HG02852 (cell line): ENCODE data around the gene MACROD2.

ENCODE experiments used
- ATAC-seq: cut with Tn5 transposase; IDR thresholded peaks from one replicate; pipeline ENCODE4 v1.9.1; 2021; ENCODE audit warnings: mild to moderate bottlenecking, moderate library complexity; ENCODE audit not compliant: unreplicated experiment

MACROD2 gene

DNA sequence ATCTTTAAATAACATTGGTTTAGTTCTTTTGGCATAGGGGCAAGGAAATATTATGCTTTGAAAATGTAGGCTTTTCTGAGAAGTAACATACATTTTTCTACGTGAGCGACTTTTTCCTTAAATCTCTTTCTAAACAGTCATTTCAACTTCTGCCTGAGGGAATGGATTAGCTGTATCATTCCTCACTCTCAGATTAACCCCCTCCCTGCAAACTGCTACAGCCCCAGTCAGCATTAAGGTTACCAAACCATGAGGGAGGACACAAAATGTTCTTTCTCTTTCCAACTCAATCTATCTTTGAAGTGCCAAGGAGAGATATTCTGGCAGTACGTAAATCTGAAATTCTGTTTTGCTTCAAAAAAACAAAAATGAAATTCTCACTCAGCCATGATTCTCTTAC lies 573.4 kb downstream of the MACROD2 start:
- ATAC-seq = no peak

DNA sequence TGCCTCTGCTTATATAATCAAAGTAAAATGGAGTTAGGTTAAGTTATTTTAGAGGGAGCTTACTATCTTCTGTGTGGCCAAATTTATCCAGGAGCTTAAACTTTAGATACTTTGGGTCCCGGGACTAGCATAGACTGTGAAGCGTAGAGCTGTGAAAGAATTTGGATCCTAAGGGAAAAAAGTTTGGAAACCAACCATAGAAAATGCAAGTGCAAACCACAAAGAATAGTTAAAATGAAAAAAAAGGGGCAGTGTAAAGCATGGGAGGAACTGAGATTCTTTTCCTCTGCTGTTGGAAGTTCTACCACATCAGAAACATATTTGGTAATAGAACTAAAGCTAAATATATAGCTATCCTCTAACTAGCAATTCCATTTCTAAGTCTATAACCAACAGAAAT lies 574.3 kb downstream of the MACROD2 start:
- no peak for ATAC-seq

DNA sequence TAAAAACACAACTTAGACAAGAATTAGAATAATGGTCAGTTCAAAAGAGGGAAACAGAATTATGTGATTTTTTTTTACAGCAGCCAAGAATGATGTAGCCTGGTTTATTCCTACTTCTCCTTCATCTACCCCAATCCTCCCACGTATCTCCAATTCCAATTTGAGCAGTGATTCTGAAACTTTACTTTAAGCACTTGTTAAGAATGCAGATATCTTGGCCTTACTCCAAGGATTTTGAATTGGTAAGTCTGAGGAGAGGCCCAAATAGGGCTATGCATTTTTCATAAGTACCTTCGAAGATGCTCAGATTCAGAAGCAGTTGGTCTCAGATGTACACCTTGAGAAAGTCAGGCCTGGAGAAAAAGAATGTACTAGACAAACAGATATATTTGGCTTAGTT lies 575.5 kb downstream of the MACROD2 start:
- no peak for ATAC-seq

DNA sequence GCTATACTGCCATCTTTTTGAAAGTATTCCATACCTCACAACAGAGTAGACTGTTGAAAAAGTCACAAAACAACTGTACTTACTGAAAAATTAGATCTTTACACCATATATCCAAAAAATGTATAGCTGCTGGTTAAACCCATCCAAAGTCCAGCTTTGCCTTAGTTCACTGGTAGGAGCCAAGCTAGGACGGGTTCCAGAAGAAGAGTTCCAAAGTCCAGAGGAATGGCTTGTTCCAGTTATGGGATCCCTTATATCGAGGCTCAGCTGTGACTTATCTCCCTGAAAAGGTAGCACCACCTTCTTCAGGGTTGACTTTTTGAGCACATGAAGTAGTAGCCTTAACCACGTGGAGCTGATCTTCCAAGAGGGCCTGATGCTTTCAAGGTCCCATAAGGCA lies 578.4 kb downstream of the MACROD2 start:
- ATAC-seq = no peak

DNA sequence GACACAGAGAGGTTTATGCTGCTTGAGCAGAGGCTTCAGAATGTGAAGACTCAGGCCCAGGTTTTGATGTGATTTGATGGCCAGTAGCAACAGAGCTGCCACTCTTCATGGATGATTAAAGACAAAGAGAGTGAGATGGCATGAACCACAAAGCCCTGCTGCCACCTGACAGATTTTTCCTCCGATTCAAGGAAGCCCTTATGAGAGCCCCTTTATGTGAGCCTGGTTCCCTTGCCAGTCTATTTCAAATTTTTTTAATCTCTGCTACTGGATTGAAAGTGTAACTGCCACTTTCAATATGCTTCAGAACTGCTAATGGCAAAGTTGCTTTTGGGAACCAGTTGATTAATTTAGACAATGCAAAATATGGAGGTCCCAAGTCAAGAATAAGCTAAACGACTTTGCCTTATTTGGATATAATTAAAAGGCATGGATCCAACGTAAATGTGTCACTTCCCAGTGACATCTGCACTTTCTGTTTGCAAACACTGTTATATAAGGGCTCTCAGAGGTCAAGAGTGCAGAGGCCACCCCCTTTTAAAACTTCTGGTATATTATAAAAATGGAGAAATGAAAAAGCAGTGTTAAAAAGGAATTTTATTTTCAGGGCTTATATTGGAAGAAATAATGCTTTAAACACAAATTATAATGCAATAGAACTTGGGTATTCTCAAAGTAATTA lies 581.0 kb downstream of the MACROD2 start:
- no peak for ATAC-seq

DNA sequence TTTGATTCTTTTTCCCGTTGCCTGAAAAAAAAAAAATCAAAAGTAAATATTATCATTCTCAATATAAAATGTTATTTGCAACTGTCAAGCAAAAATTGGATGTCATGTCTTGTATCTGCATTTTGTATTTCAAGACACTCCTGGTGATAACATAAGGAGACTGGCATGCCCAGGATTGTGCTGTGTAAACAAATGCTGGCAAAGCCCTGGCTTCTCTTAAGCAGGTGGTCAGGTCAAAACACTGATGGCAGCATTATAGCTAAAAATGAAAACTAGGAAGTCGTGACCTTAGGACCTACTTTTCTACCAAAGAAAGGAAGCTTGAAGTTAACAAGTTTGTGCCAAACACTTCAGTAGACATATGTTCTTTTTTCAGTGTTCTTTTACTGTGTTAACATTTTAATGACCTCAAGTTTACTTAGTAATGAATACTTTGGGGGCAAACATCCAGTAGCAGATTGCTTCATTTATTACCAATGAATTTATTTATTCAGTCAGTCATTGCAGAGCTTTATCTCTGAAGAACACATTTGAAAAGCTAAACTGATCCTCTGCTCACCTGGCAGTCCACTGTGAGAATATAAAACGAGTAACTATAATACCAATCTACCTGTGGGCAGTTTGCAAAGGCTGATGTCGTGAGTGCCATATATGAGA lies 585.2 kb downstream of the MACROD2 start:
- no peak for ATAC-seq

DNA sequence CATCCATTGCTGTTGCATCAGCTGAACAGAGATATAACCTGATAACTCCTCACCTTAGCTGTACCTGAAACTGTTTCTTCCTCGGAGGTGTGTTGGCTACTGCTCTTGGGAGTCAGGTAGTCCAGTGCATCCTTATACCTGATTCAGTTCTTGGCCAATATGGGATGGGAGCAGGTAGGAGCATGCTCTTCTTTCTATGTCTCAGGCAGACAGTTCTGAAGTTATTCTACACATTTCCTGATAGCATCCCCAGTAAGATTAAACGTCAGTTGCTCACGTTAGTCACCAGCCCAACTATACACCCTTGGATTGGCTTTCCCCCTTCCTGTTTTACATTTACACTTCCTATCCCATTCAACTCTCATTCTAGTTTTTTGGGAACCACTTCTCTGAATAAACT lies 586.4 kb downstream of the MACROD2 start:
- ATAC-seq = no peak

DNA sequence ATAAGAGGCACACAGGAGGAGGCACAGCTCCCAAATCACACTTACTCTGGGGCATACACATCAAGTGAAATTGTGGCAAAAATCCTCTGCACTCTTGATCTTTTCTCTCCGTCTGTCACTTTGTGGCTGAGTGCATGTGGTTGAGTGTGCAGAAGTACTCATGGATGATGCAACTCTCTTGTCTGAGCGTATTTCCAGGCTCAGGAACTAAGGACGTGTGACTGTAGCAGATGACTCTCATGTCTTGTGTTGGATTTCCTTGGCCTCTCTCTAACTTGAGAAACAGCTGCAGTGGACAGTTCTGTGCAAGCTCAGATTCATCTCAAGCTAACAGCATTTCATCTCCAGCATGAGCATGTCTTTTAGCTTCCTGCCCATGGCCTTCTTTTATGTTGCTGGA lies 587.5 kb downstream of the MACROD2 start:
- ATAC-seq = no peak

DNA sequence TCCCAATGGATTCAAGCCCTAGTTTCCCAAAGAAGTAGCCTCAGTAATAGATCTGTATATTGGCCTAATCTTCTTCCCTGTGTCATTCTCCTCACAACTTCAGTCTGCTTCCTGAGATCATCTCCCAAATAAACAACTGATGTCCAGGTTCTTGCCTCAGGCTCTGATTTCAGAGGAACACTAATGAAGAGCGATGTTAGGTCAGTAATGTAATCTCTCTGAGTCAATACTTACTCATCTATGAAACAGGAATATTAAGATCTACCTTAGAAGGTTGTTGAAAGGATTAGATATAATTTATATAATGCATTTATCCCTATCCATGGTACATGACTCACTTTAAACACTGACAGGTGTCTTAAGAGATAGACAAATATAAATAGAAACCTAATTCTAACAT lies 588.1 kb downstream of the MACROD2 start:
- no peak for ATAC-seq

DNA sequence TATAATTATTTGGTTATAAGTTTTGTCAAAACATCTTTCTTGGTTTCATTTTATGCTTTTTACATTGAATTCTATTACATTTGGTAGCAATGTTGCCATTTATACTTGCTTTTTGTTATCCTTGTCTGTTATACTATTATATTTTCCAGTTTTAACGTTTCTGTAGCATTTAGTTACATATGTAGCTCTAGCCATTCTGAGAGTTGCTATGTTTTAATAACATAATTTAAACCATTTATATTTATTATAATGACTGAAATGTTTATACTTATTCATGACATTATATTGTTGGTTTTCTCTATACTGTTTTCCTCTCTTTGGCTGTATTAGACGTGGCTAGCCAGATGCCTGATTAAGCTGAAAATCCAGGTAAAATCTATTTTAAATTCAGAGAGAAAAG lies 594.1 kb downstream of the MACROD2 start:
- ATAC-seq = no peak

DNA sequence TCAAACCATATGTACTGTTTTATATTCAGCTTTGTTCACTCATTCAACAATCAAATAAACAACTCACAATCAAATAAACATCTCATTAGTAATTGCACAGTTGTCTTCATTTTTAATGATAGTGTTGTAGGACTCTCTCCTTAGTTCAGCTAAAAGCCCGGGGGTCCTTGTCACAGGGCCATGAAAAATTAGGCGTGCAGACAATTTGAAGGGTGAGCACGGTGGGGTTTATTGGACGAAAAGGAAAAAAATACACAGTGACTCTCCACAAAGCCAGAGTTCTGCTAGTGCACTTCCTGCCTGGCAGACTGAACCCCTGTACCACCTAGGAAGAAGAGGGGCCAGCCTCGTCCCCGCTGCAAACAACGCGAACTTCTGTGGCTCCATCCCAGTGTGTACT lies 599.7 kb downstream of the MACROD2 start:
- no peak for ATAC-seq

DNA sequence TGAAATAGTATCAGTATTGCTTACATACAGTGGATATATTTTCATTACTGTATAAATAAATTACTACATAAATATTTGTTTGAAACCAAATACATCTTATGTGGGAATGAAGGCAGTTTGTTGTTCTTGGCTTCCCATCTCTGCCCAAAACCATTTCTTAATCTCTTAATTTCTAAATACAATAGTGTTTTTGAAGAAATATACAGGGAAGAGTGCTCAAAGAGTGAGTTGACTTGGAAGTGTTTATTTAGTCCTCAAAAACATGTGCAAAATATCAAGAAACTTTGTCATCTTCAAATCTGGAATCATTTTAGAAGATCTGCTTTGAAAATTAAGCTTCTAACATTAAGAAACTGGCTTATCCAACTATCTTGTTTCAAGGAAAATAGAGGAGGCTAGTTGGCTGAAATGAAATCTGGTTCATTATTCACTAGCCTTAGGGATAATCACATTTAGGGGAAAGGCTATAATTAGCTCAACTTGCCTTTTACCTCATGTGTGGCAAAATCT lies 601.9 kb downstream of the MACROD2 start:
- ATAC-seq = no peak

DNA sequence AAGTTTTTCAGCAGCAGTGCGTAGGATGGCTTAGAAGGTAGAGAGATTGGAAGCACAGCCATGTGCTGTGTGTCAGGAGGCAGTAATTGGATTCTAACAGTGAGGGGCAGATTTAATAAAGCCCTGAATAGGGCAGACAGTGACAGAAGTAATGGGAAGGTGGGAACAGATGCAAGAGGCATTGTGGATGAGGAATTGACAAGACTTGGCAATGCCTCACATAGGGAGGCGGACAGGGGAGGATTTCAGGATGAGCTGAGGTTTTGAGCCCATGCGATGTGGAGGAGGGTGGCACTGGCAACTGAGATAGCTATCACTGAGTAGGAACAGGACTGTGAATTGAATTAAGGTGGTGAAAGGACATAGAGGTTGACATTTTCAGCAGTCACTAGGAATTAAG lies 604.3 kb downstream of the MACROD2 start:
- ATAC-seq = no peak

DNA sequence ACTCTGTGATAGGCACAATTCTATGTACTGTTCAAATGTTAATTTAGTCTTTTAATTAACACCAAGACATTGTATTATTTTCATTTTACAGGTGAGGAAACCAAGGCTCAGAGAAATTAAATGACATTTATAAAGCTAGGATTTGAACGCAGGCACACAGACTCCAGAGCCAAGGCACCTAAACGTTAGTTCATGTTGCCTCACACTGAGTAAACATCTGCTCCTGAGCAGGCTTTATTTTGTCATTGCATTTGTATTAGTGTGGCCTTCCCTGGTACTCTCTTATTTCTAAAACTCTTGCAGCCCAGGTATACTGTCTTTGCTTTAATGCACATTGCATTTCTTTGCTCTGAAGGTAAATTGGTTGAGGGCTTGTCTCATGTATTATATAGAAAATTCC lies 605.2 kb downstream of the MACROD2 start:
- no peak for ATAC-seq

DNA sequence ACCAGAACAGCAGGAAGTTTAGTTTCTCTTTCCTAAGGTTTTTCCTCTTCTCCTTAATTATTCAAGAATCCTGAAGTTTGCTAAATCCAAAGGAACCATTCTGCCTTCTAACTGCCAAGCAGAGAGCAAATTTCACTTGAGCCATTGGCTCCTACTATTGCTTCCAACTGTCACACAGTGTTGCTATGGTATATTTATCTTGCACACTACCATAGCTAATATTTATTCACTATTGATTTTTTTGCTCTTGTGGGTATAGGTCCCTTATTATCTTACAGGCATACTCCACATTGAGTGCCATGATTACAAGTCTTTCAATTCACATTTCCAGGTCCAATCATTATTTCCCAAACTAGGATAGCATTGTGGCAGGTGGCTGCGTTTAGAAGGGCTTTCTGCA lies 608.8 kb downstream of the MACROD2 start:
- ATAC-seq = no peak

DNA sequence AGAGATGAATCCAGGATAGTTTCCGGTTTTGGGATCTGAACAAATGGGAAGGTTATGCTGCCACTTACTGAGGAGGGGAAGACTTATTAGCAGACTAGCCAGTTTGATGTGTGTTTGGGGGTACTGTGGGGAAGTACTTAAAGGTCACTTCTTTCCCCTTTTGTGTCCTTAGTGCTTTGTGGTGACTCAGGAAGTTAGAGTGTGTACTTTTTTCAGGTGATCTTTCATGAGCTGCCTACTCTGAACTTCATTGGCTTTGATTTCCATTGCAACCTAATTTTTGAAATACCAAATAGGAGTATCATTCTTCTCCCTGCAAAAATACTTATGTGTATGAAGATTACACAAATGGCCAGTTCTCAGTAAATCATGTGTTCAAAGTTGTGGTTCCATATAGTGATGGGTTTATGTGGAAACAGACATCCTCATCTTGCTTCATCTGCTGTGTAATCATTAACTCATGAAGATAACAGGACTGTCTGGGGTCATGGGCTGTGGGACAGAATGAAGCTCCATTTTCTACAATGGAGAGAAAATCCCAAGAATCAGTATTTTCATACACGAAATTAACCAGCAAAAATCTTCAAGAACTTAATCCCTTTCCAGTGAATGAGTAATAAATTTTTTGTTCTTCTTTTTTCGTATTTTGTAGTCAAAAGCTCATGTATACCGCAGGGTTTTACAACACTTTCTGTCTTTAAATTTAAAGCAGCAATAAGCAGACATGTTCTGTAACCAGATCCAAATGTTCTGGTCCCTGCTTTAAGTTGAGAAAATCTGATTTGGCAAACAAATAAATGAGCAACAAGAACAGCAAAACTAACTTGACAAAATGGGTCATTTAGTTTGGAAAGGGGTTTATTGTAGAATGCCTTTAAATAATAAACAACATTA lies 614.3 kb downstream of the MACROD2 start:
- no peak for ATAC-seq

DNA sequence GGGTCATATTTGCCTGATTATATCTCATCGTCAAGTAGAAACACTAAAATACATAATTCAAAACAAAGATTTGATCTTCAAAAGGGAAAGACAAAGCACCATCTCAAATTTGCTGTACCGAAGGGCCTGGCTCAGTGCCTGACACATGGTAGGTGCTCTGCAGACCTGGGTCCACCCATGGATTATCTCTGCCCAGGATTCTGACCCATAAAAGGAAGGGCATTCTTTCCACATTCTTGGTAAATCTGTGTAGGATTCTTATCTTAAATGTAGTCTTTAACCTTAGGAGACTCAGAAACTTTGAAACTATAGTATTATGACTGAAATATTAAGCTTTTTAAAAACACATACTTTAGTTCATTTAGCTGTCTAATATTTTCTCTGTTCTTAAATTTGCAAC lies 616.2 kb downstream of the MACROD2 start:
- no peak for ATAC-seq

DNA sequence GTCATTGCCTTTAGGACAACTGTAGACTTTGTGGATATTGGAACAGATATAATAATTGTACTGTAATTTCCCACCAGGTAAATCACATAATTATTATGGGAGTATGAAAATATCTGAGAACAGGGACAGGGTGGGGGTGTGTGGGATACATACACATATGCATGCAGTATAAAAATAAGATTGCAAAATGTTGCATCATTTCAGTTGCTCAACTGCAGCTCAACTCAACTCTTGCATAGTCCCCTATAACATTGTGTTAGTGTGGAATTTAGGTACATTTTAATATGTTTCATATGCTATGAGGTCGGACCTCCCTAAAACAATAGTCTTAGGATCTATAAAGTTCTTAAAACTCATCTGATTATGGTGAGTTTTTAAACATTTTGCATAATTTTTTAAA lies 617.1 kb downstream of the MACROD2 start:
- no peak for ATAC-seq

DNA sequence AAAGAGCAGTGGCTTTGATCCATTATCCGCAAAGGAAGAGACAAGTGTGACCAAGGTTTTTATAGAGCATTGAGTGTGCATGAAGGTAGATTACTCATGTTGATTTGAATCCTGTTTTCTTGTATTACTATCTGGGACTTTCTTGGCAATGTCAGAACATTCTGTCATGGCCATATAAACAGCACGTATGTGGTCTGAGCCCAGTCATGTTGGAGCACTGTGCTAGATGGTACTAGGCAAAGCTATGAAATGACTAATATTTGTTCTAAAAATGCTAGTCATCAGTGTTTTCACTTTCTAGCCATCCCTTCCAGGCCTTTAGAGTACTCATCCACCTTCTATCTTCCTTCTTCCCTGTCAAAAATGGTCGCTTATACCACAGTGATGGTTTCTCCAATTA lies 620.7 kb downstream of the MACROD2 start:
- no peak for ATAC-seq

DNA sequence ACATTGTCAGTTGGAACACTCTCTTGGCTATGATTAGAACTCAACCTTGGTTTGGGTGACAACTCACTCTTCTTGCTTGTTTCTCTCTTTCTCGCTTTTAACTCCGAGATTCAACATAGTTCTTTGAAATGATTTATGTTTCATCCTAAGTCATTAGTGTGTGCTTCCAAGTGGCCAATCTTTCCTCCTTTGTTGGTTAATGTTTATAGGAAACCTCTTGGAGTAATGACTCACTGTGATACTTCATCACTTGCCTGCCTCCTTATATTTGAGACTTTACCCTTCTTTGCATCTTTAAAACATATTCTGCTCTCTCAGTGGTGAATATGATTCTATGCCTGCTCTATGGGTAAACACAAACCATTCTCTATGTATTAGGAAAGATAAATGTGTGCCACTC lies 621.8 kb downstream of the MACROD2 start:
- ATAC-seq = no peak

DNA sequence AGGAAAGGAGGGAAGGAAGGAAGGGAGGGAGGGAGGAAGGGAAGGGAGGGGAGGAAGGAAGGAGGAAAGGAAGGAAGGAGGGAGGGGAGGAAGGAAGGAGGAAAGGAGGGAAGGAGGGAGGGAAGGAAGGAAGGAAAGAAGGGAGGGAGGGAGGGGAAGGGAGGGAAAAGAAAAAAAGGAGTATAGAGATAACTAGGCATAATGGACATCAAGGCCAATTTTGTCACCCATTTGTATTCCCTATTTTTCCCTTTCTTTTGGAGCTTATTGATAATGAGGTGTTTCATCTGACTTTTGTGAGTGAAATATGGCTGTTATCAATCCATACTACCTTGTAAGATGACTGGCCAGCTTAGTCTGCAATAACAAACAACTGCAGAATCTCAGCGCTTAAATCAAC lies 624.1 kb downstream of the MACROD2 start:
- no peak for ATAC-seq

DNA sequence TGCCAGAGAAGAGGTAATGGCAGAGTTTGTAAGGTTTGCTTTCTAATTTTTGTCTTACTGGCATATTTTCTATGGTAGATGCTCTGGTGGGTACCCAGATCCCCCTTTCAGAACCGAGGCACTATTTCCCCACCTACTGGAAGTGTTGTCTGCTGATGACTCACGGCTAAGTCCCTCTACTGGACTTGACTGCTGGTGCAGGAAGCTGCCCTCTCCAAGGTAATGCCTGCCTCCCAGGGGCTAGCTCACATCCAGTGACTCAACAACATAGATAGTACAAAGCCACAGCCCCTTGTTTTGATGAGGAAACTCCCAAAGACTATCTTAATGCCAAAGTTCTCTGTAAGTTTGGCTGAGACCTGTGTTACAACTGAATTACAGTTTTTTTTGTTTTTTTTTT lies 627.5 kb downstream of the MACROD2 start:
- ATAC-seq = no peak
